Stimulated activated naive B cell treated with anti-CD40 and anti-IgM and Interleukin-4, amounts not matched to agents 10 μg/mL and 1 μg/mL and 100 μg/mL, for 72 hours (primary cell): ENCODE data around the gene CCL11.

Experiments used
- ATAC-seq, 2 donors: fragments of 150-1000 bp; cut with Tn5 transposase; replicated peaks; 2 replicates each; pipeline ENCODE4 v1.10.0; 2021; ENCODE audit warnings: moderate library complexity in 1 of 2
- DNase-seq: peaks from one replicate; pipeline ENCODE4 v3.0.0; 2021
- H3K27ac Mint-ChIP-seq: one replicate; pipeline ENCODE4 v1.8.0; 2022; ENCODE audit warnings: mild to moderate bottlenecking, mixed read lengths
- H3K27me3 Mint-ChIP-seq, 2 donors: one replicate each; pipeline ENCODE4 v1.8.0; 2022; ENCODE audit warnings: mixed read lengths in 2 of 2
- H3K36me3 Mint-ChIP-seq, 2 donors: one replicate each; pipeline ENCODE4 v1.8.0; 2022; ENCODE audit warnings: mixed read lengths in 2 of 2, mild to moderate bottlenecking in 1 of 2
- H3K4me1 Mint-ChIP-seq, 2 donors: one replicate each; pipeline ENCODE4 v1.8.0; 2022; ENCODE audit warnings: mixed read lengths in 2 of 2, mild to moderate bottlenecking in 1 of 2
- H3K4me3 Mint-ChIP-seq, 2 donors: one replicate each; pipeline ENCODE4 v1.8.0; 2022; ENCODE audit warnings: mild to moderate bottlenecking in 2 of 2, mixed read lengths in 2 of 2, moderate library complexity in 1 of 2
- H3K9me3 Mint-ChIP-seq, 2 donors: one replicate each; pipeline ENCODE4 v1.8.0; 2022; ENCODE audit warnings: mixed read lengths in 2 of 2, mild to moderate bottlenecking in 1 of 2

Gene CCL11

DNA sequence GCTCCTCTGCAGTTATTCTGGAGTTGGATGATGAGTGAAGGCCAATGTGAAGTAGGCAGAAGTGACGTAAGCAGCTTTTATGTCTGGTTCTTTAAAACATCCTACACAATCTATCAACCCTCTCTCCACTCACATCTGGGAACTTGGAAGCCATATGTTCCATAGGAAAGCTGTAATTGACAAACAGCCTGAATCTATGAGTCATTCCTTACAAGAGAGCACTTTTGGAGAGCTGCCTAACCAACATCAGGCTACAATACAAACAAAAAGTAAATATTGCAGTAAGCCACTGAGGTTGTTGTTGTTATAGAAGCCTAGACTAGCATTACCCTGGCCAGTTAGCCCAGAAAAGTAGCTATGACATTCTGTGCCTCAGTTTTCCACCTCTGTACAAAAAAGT lies 9.7 kb upstream of the CCL11 start:
- H3K36me3 Mint-ChIP-seq, result no peaks in the 10 kb centered on the region
- peaks cover 53 to 78% of the 10 kb centered on the region in 2 donors for H3K27me3 Mint-ChIP-seq
- H3K9me3 Mint-ChIP-seq, result no peaks in the 10 kb centered on the region

DNA sequence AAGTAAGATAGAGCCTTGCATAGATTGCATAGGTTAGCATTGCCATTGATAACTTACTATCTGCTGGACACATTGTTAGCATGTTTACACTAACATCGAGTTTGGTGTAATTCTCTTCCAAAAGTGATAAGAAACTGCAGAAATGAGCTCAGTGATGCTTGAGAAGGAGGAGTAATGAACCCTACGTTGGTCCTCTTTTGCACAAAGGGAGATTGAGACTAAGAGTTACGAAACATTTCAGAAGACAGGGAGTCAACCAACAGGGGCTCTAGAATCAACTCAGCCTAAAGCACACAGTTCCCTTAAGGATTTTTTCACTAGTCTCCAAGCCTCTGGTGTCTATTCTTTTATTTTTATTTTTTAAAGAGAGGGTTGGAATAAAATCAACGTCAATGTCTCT lies 8.7 kb upstream of the CCL11 start:
- Mint-ChIP-seq H3K4me3 (no peak overlapping the region), H3K27ac (no peak overlapping the region), H3K4me1 (no peaks in the 10 kb centered on the region), H3K36me3 (no peaks in the 10 kb centered on the region), H3K9me3 (peaks cover 0 to 2% of the 10 kb centered on the region in 2 donors), H3K27me3 (peaks cover 47 to 79% of the 10 kb centered on the region in 2 donors)
- no peak for DNase-seq
- no peak for ATAC-seq

More for the DNA sequence above, 9.7 kb upstream of the CCL11 start:
- Mint-ChIP-seq H3K27ac (no peak overlapping the region), H3K4me3 (no peak overlapping the region), H3K4me1 (no peaks in the 10 kb centered on the region)
- no peak for ATAC-seq
- DNase-seq, result no peak

DNA sequence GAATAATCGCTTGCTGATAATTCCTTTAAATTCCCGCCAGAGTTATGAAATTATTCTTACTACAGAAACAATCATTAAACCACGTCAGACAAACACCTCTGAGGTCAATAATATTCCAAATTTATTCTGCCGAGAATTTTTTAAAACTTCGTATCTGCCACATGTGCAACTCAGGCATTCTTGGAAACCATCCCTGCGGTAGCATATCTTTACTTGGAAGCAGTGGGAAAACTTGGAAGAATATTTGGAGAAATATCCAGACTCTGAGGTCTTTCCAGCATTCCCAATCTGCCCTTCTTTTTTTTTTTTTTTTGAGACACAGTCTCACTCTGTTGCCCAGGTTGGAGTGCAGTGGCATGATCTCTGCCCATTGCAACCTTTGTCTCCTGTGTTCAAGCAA lies 2.0 kb upstream of the CCL11 start:
- ATAC-seq (no peak), DNase-seq (no peak)
- Mint-ChIP-seq H3K9me3 (peaks cover 0 to 5% of the 10 kb centered on the region in 2 donors), H3K4me3 (no peak overlapping the region), H3K27ac (no peak overlapping the region), H3K27me3 (peaks cover 35 to 57% of the 10 kb centered on the region in 2 donors), H3K4me1 (no peaks in the 10 kb centered on the region), H3K36me3 (no peaks in the 10 kb centered on the region)

DNA sequence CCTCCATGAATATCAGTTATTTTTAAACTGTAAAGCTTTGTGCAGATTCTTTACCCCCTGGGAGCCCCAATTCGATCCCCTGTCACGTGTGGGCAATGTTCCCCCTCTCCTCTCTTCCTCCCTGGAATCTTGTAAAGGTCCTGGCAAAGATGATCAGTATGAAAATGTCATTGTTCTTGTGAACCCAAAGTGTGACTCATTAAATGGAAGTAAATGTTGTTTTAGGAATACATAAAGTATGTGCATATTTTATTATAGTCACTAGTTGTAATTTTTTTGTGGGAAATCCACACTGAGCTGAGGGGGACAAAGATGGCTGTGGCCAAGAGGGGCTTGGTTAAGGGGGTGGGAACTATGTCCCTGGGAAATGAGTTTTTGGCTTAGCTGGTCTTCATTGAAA lies 2.3 kb downstream of the CCL11 start:
- Mint-ChIP-seq H3K27ac (no peak overlapping the region), H3K36me3 (no peaks in the 10 kb centered on the region), H3K4me3 (no peak overlapping the region), H3K9me3 (no peaks in the 10 kb centered on the region), H3K27me3 (peaks cover 36 to 39% of the 10 kb centered on the region in 2 donors), H3K4me1 (no peaks in the 10 kb centered on the region)
- ATAC-seq, result no peak
- DNase-seq, result no peak

DNA sequence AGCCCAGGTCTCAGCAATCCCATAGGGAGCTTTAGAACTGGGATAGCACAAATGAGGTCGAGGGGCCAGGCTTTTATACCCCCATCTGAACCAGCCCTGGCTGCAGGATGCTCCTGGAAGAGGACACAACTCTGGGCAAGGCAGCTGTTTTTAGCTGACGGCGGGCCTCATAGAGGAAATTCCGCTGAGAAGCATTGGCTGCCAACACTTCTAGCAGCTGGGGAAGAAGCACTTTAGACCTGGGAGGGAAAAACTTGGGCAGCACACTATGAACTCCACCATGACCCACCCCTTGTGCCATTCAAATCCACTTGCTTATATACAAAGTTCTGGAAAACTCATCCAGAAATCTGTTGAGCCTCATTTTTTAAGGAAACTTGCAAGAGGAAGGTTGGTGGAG lies 5.0 kb downstream of the CCL11 start:
- H3K4me1 Mint-ChIP-seq, result no peaks in the 10 kb centered on the region
- H3K4me3 Mint-ChIP-seq, result no peak overlapping the region
- DNase-seq (no peak), ATAC-seq (no peak)
- H3K9me3 Mint-ChIP-seq, result no peaks in the 10 kb centered on the region
- no peaks in the 10 kb centered on the region for H3K36me3 Mint-ChIP-seq
- peaks cover 35 to 36% of the 10 kb centered on the region in 2 donors for H3K27me3 Mint-ChIP-seq
- no peak overlapping the region for H3K27ac Mint-ChIP-seq

DNA sequence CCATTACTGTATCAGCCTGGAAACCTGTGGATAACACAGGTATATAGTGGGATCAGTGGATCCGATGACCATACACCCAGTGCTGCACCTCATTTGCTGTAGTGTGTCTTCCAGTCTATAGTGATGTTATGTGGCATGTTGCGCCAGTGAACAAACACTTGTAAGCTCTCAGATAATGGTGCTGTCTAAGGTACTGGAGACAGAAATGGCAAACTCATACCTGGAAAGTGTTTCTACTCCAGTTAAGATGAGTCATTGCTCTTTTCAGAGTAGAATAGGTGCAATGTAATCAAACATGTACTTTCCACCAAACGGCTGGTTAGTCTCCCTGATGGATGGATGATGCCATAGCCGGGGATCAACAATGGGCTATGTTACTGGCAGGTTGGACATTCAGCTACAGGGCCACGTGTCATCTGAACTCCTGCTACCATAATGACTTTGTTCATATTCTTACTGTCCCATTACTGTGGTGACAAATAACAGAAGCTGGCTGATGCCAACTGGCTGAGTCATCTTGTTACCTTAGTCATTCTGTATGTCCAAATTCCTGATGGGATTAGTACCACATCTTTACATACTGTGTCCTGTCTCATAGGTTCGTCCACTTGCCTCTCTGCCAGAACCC lies 6.3 kb downstream of the CCL11 start:
- no peaks in the 10 kb centered on the region for H3K36me3 Mint-ChIP-seq
- H3K4me1 Mint-ChIP-seq, result no peaks in the 10 kb centered on the region
- no peak overlapping the region for H3K4me3 Mint-ChIP-seq
- H3K27ac Mint-ChIP-seq, result no peak overlapping the region
- no peaks in the 10 kb centered on the region for H3K9me3 Mint-ChIP-seq
- H3K27me3 Mint-ChIP-seq, result peaks cover 29 to 30% of the 10 kb centered on the region in 2 donors
- ATAC-seq (peak in 1 of 2 donors; percentile 39), DNase-seq (no peak)

DNA sequence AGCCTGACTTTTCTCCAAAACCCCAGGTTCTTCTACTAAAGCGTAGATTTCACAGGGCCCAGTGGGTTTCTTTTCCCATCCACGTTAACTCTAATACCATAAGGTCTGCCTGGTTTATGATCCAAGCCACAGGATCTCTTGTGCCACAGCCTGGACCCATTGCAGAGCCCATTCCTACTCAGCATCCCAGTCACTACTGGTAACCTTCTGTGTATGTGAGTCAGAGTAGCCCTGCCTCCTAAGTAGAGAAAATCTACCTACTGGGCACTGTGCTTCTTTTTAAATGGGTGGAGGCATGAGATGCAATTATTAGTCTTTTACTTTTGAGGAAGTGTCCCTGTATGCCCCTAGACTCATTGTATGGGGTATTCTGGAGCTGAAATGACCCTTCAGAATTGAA lies 13.5 kb downstream of the CCL11 start:
- Mint-ChIP-seq H3K27ac (no peak overlapping the region), H3K36me3 (no peaks in the 10 kb centered on the region), H3K4me3 (no peak overlapping the region), H3K27me3 (peaks cover 25 to 33% of the 10 kb centered on the region in 2 donors), H3K9me3 (peaks cover 0 to 4% of the 10 kb centered on the region in 2 donors), H3K4me1 (peaks cover 5 to 11% of the 10 kb centered on the region in 2 donors)
- no peak for ATAC-seq
- no peak for DNase-seq

DNA sequence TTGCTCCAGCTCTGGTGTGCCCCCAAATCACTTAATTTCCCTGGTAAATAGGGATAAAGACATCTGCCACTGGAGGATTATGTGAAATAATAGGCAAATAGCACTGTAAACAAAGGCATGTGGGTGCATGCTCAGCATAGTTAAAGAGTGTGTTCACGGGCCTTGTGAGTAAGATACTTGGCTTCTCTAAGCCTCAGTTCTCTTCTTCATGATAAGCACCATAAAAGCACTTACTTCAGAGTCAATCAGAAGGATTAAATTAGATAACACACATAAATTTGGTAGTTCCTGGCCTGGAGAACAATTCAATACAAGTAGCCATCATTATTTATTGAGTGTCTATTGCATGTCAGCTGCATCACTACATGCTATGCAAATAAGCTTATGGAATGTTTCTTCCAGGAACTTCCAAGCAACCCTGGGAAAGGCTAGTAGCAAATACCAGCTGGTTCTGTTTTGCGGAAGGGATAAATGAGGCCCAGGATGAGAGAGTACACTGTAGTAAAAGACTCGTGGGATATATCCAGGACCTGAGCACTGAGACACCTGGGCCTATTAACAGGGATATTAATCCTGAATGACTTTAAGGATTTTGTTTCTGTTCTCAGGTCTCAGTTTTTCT lies 14.5 kb downstream of the CCL11 start:
- peaks cover 0 to 2% of the 10 kb centered on the region in 2 donors for H3K36me3 Mint-ChIP-seq
- no peak overlapping the region for H3K27ac Mint-ChIP-seq
- H3K27me3 Mint-ChIP-seq, result peaks cover 32 to 42% of the 10 kb centered on the region in 2 donors
- H3K4me3 Mint-ChIP-seq, result no peak overlapping the region
- DNase-seq (no peak), ATAC-seq (no peak)
- peaks cover 0 to 4% of the 10 kb centered on the region in 2 donors for H3K9me3 Mint-ChIP-seq
- H3K4me1 Mint-ChIP-seq, result peaks cover 5 to 11% of the 10 kb centered on the region in 2 donors

DNA sequence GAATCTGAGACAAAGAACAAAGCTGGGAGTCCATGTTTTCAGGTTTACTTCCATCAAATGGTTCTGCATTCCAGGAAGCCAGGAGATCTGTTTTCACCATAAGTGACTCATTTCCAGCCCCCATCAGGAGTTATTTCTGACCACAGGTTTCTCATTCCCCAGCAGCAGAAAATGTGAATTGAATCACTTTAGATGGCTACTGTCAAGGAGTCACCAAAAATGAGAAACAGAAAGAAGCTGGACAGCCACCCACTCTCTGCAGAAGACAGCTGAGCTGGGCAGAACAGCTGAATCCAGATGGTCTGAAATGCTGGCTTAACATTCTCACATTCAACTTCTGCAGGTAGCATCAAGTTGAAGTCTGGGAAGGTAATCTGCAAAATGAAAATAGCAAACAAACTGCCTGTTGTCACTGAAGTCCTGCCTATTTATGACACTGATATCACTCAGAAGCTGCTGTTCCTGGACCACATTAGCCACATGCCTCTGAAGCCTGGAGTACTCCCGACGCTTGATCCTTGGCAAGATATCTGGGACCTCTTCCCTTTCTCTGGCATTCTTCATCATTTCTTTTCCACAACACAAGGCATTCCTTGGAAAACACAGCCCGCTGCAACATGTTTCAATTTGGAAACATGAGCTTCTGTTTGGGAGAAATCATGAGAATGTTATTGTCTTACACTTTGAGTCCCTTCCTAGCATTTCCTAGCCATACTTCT lies 15.3 kb downstream of the CCL11 start:
- Mint-ChIP-seq H3K9me3 (peaks cover 0 to 4% of the 10 kb centered on the region in 2 donors), H3K27me3 (peaks cover 35 to 50% of the 10 kb centered on the region in 2 donors)

DNA sequence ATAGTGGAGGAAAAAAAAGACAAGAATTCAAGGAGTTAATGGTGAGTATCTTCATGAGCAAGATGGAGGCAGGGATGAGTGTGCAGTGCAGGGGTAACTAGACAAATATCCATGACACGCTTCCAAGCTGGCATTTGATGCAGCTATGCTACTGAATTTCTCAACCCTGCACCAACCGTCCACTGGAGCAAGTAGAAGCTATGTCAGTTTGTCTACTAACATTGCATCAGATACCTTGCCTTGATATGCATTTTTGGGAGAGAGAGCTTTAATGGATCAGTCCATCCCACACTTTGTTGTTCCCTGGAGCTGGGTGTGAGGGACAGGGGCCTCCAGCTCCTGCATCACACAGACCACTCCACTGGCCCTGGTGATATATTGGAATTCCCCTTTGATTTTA lies 16.4 kb downstream of the CCL11 start:
- ATAC-seq (no peak), DNase-seq (no peak)
- H3K27ac Mint-ChIP-seq, result no peak overlapping the region
- no peak overlapping the region for H3K4me3 Mint-ChIP-seq
- peaks cover 0 to 4% of the 10 kb centered on the region in 2 donors for H3K9me3 Mint-ChIP-seq
- H3K4me1 Mint-ChIP-seq, result peaks cover 5 to 11% of the 10 kb centered on the region in 2 donors
- H3K27me3 Mint-ChIP-seq, result peaks cover 42 to 55% of the 10 kb centered on the region in 2 donors
- peaks cover 0 to 2% of the 10 kb centered on the region in 2 donors for H3K36me3 Mint-ChIP-seq

More for the DNA sequence above, 15.3 kb downstream of the CCL11 start:
- DNase-seq (no peak), ATAC-seq (peak; percentile 29 to 36)
- Mint-ChIP-seq H3K4me3 (no peak overlapping the region), H3K36me3 (peaks cover 0 to 2% of the 10 kb centered on the region in 2 donors), H3K27ac (no peak overlapping the region), H3K4me1 (peaks cover 5 to 11% of the 10 kb centered on the region in 2 donors)

DNA sequence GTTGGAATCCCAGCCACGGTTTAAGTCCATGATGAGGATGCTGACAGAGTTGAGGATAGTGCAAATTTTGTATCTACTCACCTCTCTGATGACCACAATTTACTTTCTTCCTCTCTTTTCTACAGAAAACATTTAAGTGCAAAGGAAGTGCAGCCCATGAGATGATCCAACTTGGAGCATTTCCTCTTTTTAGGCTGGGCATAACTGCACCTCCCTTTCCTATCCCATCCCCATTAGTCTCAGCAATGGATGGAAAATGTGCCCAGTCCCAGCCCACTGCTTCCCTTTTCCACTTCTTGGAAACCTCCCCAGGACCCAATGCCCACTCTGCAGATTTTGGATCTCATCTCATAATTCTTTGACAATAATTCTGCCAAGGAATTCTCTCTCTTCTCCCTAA lies 17.1 kb downstream of the CCL11 start:
- peaks cover 7 to 11% of the 10 kb centered on the region in 2 donors for H3K4me1 Mint-ChIP-seq
- H3K4me3 Mint-ChIP-seq, result no peak overlapping the region
- H3K9me3 Mint-ChIP-seq, result peaks cover 0 to 4% of the 10 kb centered on the region in 2 donors
- H3K27ac Mint-ChIP-seq, result no peak overlapping the region
- H3K36me3 Mint-ChIP-seq, result peaks cover 0 to 2% of the 10 kb centered on the region in 2 donors
- DNase-seq, result no peak
- no peak for ATAC-seq
- peaks cover 42 to 61% of the 10 kb centered on the region in 2 donors for H3K27me3 Mint-ChIP-seq

DNA sequence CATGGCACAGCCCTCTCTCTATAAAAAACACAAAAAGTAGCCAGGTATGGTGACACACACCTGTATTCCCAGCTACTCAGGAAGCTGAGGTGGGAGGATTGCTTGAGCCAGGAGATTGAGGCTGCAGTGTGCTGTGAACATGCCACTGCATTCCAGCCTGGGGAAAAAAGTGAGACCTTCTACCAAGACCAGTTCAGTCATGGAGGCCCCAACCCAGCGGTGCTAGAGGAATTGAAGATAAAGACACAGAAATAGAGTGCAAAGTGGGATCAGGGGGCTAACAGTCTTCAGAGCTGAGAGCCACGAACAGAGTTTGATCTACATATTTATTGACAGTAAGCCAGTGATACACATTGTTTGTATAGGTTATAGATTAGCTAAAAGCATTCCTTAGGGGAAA lies 18.1 kb downstream of the CCL11 start:
- H3K4me1 Mint-ChIP-seq, result peaks cover 7 to 11% of the 10 kb centered on the region in 2 donors
- H3K9me3 Mint-ChIP-seq, result peaks cover 0 to under 1% of the 10 kb centered on the region in 2 donors
- peaks cover 41 to 57% of the 10 kb centered on the region in 2 donors for H3K27me3 Mint-ChIP-seq
- DNase-seq (no peak), ATAC-seq (no peak)
- no peak overlapping the region for H3K4me3 Mint-ChIP-seq
- peaks cover 0 to 2% of the 10 kb centered on the region in 2 donors for H3K36me3 Mint-ChIP-seq
- H3K27ac Mint-ChIP-seq, result no peak overlapping the region

DNA sequence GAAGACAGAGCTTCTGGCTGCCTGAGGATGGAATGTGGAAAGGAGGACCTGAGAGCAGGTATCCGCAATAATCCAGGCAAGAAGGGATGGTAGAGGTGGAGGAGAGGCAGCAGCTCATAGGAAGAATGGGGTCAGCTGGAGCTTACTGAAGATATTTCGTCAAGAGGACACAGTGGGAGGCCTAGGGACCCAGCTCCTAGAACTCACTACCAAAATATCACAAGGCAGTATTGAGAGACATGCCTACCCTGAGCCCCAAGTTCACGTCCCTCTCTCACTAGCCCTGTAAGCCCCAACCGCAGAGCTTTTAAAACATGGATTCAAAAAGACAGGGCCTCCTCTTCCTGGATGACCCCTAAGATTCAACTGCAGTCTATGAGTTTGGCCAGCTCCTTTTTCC lies 19.5 kb downstream of the CCL11 start:
- Mint-ChIP-seq H3K36me3 (peaks cover 0 to 2% of the 10 kb centered on the region in 2 donors), H3K27me3 (peaks cover 36 to 49% of the 10 kb centered on the region in 2 donors), H3K4me1 (peaks cover 2% of the 10 kb centered on the region in 2 donors), H3K9me3 (no peaks in the 10 kb centered on the region), H3K4me3 (no peak overlapping the region), H3K27ac (no peak overlapping the region)
- DNase-seq, result no peak
- ATAC-seq, result no peak

DNA sequence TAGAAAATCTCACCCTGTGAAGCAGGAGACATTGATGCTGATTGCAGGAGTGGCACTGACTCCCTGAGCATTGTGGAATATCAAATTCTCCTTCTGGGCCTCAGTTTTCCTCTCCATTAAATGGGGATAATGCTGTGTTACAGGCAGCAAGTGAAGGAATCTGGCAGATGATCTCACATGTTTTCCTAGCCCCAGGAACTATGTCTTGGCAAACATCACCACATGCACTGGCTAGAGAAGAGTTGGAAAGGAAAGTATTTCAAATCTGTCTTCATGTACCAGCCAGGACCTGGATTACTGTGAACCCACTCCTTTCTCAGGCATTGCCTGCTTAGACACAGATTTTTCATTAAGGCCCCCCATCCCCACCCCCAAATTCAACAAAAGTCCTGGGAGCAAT lies 20.1 kb downstream of the CCL11 start:
- H3K4me1 Mint-ChIP-seq, result peaks cover 0 to 2% of the 10 kb centered on the region in 2 donors
- H3K4me3 Mint-ChIP-seq, result no peak overlapping the region
- no peaks in the 10 kb centered on the region for H3K9me3 Mint-ChIP-seq

More for the DNA sequence above, 20.1 kb downstream of the CCL11 start:
- Mint-ChIP-seq H3K27me3 (peaks cover 36 to 49% of the 10 kb centered on the region in 2 donors), H3K27ac (no peak overlapping the region), H3K36me3 (peaks cover 0 to 2% of the 10 kb centered on the region in 2 donors)
- ATAC-seq, result no peak
- no peak for DNase-seq
